ENCODE measurements around the gene GLDN.

GRCh38 chr15:51334011-51334451 is 7.4 kb upstream of the GLDN start:
- TF ChIP-seq PML (IDR thresholded peaks at IDR 0.05; ENCODE audit: low read length) (no peak), IKZF1 (conservative IDR thresholded peaks at IDR 0.05) (no peak)
